WTC11 (cell line): ENCODE results near the gene ZNF787. TPM values are rescaled to one million over a fixed set of nuclear protein-coding genes. Genes with fewer than 3 reads are reported as not detected.

Experiments
- GABPB1 ChIP-seq: sonication (generic); formaldehyde crosslinking; IDR thresholded peaks from 2 replicates; pipeline ENCODE4 v1.8.1; 2023; ENCODE audit warnings: mild to moderate bottlenecking, missing genetic modification reagents
- GRHL2 ChIP-seq: fragments of 250-450 bp; sonication (Bioruptor Pico); IDR thresholded peaks from 2 replicates; pipeline ENCODE4 v1.8.0; 2022; ENCODE audit warnings: mild to moderate bottlenecking, moderate library complexity; ENCODE audit not compliant: insufficient replicate concordance, severe bottlenecking
- GTF2I ChIP-seq: fragments of 250-450 bp; sonication (Bioruptor Pico); conservative IDR thresholded peaks from 2 replicates; pipeline ENCODE4 v1.4.0; 2021; ENCODE audit warnings: mild to moderate bottlenecking
- NFYB ChIP-seq: sonication (generic); formaldehyde crosslinking; conservative IDR thresholded peaks from 2 replicates; pipeline ENCODE4 v1.8.0; 2022; ENCODE audit warnings: low read depth, missing genetic modification reagents
- RORB ChIP-seq: fragments of 250-450 bp; sonication (Bioruptor Pico); IDR thresholded peaks from 2 replicates; pipeline ENCODE4 v1.9.0; 2021; ENCODE audit warnings: mild to moderate bottlenecking
- TEAD4 ChIP-seq: sonication (generic); formaldehyde crosslinking; IDR thresholded peaks from 2 replicates; pipeline ENCODE4 v1.8.0; 2022; ENCODE audit warnings: mild to moderate bottlenecking, missing genetic modification reagents
- ZNF263 ChIP-seq: sonication (generic); formaldehyde crosslinking; IDR thresholded peaks from 2 replicates; pipeline ENCODE4 v1.8.1; 2022; ENCODE audit warnings: low read depth, mild to moderate bottlenecking, moderate library complexity, missing genetic modification reagents
- ZNF317 ChIP-seq: sonication (generic); formaldehyde crosslinking; IDR thresholded peaks from 2 replicates; pipeline ENCODE4 v1.8.1; 2023; ENCODE audit warnings: low read depth, mild to moderate bottlenecking, moderate library complexity, missing genetic modification reagents, borderline replicate concordance
- total RNA-seq: library from RNA; stranded (reverse); gene quantifications from 3 replicates; pipeline ENCODE4 v1.2.3, GENCODE V29; 2021
- TF ChIP-seq, protein P1 (sequence below): sonication (generic); formaldehyde crosslinking; IDR thresholded peaks from 2 replicates; pipeline ENCODE4 v1.8.0; 2023; ENCODE audit warnings: missing genetic modification reagents, mild to moderate bottlenecking, borderline replicate concordance
- TF ChIP-seq, protein P2 (sequence below): sonication (generic); formaldehyde crosslinking; IDR thresholded peaks from 2 replicates; pipeline ENCODE4 v1.8.1; 2022; ENCODE audit warnings: mild to moderate bottlenecking, moderate library complexity, missing genetic modification reagents
- TF ChIP-seq, protein P3 (sequence below): sonication (generic); formaldehyde crosslinking; IDR thresholded peaks from 2 replicates; pipeline ENCODE4 v1.8.0; 2022; ENCODE audit warnings: mild to moderate bottlenecking, missing genetic modification reagents
- TF ChIP-seq, protein P4 (sequence below): sonication (generic); formaldehyde crosslinking; IDR thresholded peaks from 2 replicates; pipeline ENCODE4 v1.8.1; 2022; ENCODE audit warnings: missing genetic modification reagents, borderline replicate concordance
- TF ChIP-seq, protein P5 (sequence below): sonication (generic); formaldehyde crosslinking; IDR thresholded peaks from 2 replicates; pipeline ENCODE4 v1.8.0; 2022; ENCODE audit warnings: missing genetic modification reagents
- TF ChIP-seq, protein P6 (sequence below): sonication (generic); formaldehyde crosslinking; IDR thresholded peaks from 2 replicates; pipeline ENCODE4 v1.8.0; 2023; ENCODE audit warnings: mild to moderate bottlenecking, missing genetic modification reagents
- TF ChIP-seq, protein P7 (sequence below): sonication (generic); formaldehyde crosslinking; IDR thresholded peaks from 2 replicates; pipeline ENCODE4 v1.8.1; 2022; ENCODE audit warnings: low read depth, missing genetic modification reagents, borderline replicate concordance
- TF ChIP-seq, protein P8 (sequence below): sonication (generic); formaldehyde crosslinking; conservative IDR thresholded peaks from 2 replicates; pipeline ENCODE4 v1.8.1; 2022; ENCODE audit warnings: mild to moderate bottlenecking, missing genetic modification reagents
- TF ChIP-seq, protein P9 (sequence below): sonication (generic); formaldehyde crosslinking; IDR thresholded peaks from 2 replicates; pipeline ENCODE4 v1.8.1; 2023; ENCODE audit warnings: mild to moderate bottlenecking, missing genetic modification reagents
- TF ChIP-seq, protein P10 (sequence below): fragments of 200-600 bp; IDR thresholded peaks from 2 replicates; pipeline ENCODE4 v1.8.0; 2022; ENCODE audit warnings: antibody characterized with exemption

Gene ZNF787
- total RNA-seq, 1 experiment from 2014 or later, result 62.9 TPM

DNA sequence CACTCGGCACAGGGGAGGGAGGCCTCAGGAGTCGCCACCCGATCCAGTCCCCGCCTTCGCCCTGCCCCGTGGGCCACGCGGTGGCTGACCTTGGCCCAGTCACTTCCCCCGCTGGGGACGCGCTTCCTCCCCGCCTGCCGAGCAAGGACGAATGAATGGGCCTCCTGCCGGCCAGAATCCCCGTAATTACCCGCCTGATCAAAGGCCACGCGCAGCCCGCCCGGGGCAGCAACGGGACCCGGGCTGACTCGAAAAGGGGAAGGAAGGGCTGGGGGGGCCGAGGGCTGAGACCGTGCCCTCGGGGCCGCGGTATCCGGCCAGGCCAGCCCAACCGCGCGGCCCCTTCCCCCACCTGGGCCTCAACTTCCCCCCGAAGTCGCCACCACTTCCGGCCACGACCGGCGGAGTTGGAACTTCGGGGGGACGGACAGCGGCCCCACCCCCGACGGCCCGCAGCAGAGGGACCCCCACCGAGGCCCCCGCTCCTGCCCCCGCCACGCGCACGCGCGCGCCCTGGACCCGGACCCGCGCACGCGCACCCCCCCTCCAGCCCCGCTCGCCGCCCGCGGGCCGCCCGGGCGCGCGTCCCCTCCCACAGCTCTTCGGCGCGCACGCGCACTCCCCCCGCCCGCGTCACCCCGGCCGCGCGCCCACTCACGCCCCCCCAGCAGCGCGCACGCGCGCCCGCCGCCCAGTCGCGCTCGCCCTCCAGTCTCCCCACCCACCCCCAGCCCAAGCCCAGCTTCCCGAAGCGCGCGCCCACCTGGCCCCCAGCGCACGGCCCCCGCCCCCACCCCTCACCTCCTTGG, 520 bp downstream of the ZNF787 start (continued):
- TF ChIP-seq, protein P1, sequence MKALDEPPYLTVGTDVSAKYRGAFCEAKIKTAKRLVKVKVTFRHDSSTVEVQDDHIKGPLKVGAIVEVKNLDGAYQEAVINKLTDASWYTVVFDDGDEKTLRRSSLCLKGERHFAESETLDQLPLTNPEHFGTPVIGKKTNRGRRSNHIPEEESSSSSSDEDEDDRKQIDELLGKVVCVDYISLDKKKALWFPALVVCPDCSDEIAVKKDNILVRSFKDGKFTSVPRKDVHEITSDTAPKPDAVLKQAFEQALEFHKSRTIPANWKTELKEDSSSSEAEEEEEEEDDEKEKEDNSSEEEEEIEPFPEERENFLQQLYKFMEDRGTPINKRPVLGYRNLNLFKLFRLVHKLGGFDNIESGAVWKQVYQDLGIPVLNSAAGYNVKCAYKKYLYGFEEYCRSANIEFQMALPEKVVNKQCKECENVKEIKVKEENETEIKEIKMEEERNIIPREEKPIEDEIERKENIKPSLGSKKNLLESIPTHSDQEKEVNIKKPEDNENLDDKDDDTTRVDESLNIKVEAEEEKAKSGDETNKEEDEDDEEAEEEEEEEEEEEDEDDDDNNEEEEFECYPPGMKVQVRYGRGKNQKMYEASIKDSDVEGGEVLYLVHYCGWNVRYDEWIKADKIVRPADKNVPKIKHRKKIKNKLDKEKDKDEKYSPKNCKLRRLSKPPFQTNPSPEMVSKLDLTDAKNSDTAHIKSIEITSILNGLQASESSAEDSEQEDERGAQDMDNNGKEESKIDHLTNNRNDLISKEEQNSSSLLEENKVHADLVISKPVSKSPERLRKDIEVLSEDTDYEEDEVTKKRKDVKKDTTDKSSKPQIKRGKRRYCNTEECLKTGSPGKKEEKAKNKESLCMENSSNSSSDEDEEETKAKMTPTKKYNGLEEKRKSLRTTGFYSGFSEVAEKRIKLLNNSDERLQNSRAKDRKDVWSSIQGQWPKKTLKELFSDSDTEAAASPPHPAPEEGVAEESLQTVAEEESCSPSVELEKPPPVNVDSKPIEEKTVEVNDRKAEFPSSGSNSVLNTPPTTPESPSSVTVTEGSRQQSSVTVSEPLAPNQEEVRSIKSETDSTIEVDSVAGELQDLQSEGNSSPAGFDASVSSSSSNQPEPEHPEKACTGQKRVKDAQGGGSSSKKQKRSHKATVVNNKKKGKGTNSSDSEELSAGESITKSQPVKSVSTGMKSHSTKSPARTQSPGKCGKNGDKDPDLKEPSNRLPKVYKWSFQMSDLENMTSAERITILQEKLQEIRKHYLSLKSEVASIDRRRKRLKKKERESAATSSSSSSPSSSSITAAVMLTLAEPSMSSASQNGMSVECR, result no peak; the same call in 1 of the 2 replicates
- TF ChIP-seq, protein P2, sequence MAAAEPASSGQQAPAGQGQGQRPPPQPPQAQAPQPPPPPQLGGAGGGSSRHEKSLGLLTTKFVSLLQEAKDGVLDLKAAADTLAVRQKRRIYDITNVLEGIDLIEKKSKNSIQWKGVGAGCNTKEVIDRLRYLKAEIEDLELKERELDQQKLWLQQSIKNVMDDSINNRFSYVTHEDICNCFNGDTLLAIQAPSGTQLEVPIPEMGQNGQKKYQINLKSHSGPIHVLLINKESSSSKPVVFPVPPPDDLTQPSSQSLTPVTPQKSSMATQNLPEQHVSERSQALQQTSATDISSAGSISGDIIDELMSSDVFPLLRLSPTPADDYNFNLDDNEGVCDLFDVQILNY, result no peak
- no peak for TF ChIP-seq GTF2I (CRISPR knock-in tag)
- no peak for TF ChIP-seq NFYB (CRISPR knock-in tag)
- TF ChIP-seq, protein P3, sequence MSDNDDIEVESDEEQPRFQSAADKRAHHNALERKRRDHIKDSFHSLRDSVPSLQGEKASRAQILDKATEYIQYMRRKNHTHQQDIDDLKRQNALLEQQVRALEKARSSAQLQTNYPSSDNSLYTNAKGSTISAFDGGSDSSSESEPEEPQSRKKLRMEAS (CRISPR knock-in tag), result peak; percentile 48; the same call in 1 of the 2 replicates
- no peak for TF ChIP-seq ZNF317 (CRISPR knock-in tag)
- no peak for TF ChIP-seq GRHL2 (CRISPR knock-in tag)
- no peak for TF ChIP-seq RORB (CRISPR knock-in tag)
- TF ChIP-seq, protein P4, sequence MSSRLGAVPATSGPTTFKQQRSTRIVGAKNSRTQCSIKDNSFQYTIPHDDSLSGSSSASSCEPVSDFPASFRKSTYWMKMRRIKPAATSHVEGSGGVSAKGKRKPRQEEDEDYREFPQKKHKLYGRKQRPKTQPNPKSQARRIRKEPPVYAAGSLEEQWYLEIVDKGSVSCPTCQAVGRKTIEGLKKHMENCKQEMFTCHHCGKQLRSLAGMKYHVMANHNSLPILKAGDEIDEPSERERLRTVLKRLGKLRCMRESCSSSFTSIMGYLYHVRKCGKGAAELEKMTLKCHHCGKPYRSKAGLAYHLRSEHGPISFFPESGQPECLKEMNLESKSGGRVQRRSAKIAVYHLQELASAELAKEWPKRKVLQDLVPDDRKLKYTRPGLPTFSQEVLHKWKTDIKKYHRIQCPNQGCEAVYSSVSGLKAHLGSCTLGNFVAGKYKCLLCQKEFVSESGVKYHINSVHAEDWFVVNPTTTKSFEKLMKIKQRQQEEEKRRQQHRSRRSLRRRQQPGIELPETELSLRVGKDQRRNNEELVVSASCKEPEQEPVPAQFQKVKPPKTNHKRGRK, result no peak
- TF ChIP-seq, protein P5, sequence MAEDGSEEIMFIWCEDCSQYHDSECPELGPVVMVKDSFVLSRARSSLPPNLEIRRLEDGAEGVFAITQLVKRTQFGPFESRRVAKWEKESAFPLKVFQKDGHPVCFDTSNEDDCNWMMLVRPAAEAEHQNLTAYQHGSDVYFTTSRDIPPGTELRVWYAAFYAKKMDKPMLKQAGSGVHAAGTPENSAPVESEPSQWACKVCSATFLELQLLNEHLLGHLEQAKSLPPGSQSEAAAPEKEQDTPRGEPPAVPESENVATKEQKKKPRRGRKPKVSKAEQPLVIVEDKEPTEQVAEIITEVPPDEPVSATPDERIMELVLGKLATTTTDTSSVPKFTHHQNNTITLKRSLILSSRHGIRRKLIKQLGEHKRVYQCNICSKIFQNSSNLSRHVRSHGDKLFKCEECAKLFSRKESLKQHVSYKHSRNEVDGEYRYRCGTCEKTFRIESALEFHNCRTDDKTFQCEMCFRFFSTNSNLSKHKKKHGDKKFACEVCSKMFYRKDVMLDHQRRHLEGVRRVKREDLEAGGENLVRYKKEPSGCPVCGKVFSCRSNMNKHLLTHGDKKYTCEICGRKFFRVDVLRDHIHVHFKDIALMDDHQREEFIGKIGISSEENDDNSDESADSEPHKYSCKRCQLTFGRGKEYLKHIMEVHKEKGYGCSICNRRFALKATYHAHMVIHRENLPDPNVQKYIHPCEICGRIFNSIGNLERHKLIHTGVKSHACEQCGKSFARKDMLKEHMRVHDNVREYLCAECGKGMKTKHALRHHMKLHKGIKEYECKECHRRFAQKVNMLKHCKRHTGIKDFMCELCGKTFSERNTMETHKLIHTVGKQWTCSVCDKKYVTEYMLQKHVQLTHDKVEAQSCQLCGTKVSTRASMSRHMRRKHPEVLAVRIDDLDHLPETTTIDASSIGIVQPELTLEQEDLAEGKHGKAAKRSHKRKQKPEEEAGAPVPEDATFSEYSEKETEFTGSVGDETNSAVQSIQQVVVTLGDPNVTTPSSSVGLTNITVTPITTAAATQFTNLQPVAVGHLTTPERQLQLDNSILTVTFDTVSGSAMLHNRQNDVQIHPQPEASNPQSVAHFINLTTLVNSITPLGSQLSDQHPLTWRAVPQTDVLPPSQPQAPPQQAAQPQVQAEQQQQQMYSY (CRISPR knock-in tag), result no peak
- TF ChIP-seq, protein P6, sequence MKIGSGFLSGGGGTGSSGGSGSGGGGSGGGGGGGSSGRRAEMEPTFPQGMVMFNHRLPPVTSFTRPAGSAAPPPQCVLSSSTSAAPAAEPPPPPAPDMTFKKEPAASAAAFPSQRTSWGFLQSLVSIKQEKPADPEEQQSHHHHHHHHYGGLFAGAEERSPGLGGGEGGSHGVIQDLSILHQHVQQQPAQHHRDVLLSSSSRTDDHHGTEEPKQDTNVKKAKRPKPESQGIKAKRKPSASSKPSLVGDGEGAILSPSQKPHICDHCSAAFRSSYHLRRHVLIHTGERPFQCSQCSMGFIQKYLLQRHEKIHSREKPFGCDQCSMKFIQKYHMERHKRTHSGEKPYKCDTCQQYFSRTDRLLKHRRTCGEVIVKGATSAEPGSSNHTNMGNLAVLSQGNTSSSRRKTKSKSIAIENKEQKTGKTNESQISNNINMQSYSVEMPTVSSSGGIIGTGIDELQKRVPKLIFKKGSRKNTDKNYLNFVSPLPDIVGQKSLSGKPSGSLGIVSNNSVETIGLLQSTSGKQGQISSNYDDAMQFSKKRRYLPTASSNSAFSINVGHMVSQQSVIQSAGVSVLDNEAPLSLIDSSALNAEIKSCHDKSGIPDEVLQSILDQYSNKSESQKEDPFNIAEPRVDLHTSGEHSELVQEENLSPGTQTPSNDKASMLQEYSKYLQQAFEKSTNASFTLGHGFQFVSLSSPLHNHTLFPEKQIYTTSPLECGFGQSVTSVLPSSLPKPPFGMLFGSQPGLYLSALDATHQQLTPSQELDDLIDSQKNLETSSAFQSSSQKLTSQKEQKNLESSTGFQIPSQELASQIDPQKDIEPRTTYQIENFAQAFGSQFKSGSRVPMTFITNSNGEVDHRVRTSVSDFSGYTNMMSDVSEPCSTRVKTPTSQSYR (CRISPR knock-in tag), result peak; percentile 48; the same call in 1 of the 2 replicates
- TF ChIP-seq GABPB1 (CRISPR knock-in tag), result no peak
- TF ChIP-seq, protein P7, sequence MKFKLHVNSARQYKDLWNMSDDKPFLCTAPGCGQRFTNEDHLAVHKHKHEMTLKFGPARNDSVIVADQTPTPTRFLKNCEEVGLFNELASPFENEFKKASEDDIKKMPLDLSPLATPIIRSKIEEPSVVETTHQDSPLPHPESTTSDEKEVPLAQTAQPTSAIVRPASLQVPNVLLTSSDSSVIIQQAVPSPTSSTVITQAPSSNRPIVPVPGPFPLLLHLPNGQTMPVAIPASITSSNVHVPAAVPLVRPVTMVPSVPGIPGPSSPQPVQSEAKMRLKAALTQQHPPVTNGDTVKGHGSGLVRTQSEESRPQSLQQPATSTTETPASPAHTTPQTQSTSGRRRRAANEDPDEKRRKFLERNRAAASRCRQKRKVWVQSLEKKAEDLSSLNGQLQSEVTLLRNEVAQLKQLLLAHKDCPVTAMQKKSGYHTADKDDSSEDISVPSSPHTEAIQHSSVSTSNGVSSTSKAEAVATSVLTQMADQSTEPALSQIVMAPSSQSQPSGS, result no peak
- TF ChIP-seq, protein P8, sequence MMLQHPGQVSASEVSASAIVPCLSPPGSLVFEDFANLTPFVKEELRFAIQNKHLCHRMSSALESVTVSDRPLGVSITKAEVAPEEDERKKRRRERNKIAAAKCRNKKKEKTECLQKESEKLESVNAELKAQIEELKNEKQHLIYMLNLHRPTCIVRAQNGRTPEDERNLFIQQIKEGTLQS (CRISPR knock-in tag), result no peak
- TF ChIP-seq ZNF263 (CRISPR knock-in tag), result no peak
- TF ChIP-seq TEAD4, result no peak
- TF ChIP-seq, protein P9, sequence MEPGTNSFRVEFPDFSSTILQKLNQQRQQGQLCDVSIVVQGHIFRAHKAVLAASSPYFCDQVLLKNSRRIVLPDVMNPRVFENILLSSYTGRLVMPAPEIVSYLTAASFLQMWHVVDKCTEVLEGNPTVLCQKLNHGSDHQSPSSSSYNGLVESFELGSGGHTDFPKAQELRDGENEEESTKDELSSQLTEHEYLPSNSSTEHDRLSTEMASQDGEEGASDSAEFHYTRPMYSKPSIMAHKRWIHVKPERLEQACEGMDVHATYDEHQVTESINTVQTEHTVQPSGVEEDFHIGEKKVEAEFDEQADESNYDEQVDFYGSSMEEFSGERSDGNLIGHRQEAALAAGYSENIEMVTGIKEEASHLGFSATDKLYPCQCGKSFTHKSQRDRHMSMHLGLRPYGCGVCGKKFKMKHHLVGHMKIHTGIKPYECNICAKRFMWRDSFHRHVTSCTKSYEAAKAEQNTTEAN (CRISPR knock-in tag), result no peak; the same call in 1 of the 2 replicates
- TF ChIP-seq, protein P10, sequence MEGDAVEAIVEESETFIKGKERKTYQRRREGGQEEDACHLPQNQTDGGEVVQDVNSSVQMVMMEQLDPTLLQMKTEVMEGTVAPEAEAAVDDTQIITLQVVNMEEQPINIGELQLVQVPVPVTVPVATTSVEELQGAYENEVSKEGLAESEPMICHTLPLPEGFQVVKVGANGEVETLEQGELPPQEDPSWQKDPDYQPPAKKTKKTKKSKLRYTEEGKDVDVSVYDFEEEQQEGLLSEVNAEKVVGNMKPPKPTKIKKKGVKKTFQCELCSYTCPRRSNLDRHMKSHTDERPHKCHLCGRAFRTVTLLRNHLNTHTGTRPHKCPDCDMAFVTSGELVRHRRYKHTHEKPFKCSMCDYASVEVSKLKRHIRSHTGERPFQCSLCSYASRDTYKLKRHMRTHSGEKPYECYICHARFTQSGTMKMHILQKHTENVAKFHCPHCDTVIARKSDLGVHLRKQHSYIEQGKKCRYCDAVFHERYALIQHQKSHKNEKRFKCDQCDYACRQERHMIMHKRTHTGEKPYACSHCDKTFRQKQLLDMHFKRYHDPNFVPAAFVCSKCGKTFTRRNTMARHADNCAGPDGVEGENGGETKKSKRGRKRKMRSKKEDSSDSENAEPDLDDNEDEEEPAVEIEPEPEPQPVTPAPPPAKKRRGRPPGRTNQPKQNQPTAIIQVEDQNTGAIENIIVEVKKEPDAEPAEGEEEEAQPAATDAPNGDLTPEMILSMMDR, result no peak
